ENCODE data around the gene TNFAIP2. TPM values are rescaled to one million over a fixed set of nuclear protein-coding genes. Genes with fewer than 3 reads are reported as not detected.

Gene TNFAIP2
- total and polyA plus RNA-seq, 12 donors: 5.2 to 615 (median 115) TPM

DNA sequence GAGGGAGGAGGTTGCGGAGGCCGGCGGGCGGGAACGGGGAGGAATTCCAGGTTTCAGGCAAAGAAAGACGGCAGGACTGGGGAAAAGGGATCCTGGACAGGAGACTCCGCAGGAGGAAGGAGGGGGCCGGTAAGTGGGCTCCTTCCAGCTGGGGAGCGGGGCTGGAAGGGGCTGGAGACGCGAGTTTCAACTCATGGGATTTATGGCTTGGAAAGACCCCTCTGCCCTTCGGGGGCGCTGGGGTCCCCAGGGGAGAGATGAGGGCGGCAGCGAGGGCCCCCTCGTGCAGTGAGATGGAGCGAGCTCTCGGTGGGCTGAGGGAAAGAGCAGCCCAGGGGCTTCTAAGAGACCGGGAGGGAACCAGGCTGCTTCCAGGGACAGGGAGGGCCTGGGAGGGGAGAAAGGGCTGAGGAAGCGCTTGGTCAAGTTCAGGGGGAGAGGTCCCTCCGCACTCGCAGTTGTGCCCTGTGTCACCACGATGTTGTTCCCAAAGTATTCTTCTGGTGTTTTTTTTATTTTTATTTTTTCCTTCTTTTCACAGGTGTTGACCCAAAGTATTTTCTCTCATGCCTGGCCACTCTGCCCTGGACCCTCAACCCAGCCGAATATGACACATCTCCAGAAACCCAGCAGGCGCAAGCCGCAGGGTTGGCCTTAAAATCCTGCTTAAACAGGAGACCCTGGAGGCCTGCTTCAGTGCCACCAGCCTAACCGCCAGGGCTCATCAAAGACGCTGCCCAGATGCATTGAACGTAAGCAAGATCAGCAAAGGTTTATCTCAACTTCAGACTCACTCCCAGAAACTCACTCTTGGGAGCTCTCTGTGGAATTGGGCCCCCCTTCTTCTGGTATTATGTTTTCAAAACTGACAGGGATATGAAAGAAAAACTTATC is 16.1 kb downstream of the TNFAIP2 start:
- no peak for TF ChIP-seq POLR2A (IDR thresholded peaks at IDR 0.05)
- TF ChIP-seq, protein P1, sequence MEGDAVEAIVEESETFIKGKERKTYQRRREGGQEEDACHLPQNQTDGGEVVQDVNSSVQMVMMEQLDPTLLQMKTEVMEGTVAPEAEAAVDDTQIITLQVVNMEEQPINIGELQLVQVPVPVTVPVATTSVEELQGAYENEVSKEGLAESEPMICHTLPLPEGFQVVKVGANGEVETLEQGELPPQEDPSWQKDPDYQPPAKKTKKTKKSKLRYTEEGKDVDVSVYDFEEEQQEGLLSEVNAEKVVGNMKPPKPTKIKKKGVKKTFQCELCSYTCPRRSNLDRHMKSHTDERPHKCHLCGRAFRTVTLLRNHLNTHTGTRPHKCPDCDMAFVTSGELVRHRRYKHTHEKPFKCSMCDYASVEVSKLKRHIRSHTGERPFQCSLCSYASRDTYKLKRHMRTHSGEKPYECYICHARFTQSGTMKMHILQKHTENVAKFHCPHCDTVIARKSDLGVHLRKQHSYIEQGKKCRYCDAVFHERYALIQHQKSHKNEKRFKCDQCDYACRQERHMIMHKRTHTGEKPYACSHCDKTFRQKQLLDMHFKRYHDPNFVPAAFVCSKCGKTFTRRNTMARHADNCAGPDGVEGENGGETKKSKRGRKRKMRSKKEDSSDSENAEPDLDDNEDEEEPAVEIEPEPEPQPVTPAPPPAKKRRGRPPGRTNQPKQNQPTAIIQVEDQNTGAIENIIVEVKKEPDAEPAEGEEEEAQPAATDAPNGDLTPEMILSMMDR (IDR thresholded peaks at IDR 0.05): no peak
- H3K4me1 ChIP-seq (replicated peaks in 1 of 2): peaks cover 6 to 16% of the 10 kb centered on the region in 2 donors
- H3K9me3 ChIP-seq (replicated peaks in 1 of 3): no peaks in the 10 kb centered on the region
- intact Hi-C loops (cut with DNase I): loop anchor here in 1 of 2 donors (2.0 kb wide), 1 partner anchor 35 kb away; no protein-coding TSS in a partner anchor
- no peak overlapping the region for H3K27ac ChIP-seq
- no peaks in the 10 kb centered on the region for H3K27me3 ChIP-seq
- peaks cover 0 to 17% of the 10 kb centered on the region in 2 donors for H3K36me3 ChIP-seq (replicated peaks in 1 of 2)
- no peak overlapping the region for H3K4me3 ChIP-seq
- DNase-seq: no peak
- WGBS, 4 donors: 68 to 84% (median 76%) methylated on average over 29 of the region's 29 CpGs

DNA sequence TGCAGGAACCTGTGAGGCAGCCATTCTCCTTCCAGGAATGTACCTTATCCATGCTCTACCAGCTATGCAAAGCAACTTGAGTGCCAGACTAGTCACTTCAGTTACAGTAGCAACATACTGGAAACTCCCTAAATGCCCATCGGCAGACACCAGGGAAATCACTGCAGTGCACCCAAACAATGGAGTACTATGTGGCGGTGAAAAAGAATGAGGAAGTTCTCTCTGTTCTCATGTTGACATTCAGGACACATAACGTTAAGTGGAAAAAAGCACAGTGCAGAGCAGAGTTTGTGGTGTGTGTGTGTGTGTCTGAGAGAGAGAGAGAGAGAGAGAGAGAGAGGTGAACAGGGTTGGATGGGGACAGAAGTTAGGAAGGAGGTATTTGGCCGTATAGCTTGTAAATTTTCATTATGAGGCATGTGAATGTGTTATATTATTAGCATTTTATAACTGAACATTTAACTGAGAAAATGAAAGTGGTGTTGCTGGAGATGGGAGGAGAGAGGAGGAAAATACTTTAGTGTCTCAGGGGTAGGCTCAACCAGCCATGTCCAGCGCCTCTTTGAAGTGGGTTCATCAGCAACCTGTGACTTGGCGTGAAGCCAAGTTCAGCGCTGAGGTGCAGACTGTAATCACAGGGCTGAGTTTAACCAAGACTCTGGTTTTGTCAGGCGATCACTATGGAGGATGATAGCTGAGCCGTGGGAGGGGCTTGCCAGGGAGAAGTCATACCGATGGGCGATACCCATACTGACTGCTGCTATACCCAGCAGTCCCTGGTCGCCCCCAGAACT is 17.3 kb downstream of the TNFAIP2 start:
- Histone ChIP-seq H3K27me3 (no peaks in the 10 kb centered on the region), H3K9me3 (replicated peaks in 1 of 3) (no peaks in the 10 kb centered on the region), H3K4me3 (no peak overlapping the region), H3K27ac (no peak overlapping the region), H3K36me3 (replicated peaks in 1 of 2) (peaks cover 0 to 7% of the 10 kb centered on the region in 2 donors), H3K4me1 (replicated peaks in 1 of 2) (peaks cover 6 to 12% of the 10 kb centered on the region in 2 donors)
- intact Hi-C loops (cut with DNase I): loop anchor here in 1 of 2 donors (2.0 kb wide), 1 partner anchor 36 kb away; no protein-coding TSS in a partner anchor
- TF ChIP-seq, protein P1 (IDR thresholded peaks at IDR 0.05): no peak
- no peak for TF ChIP-seq POLR2A (IDR thresholded peaks at IDR 0.05)
- no peak for DNase-seq
- 48 to 70% (median 51%) methylated on average over 10 to 12 of the region's 12 CpGs for WGBS, 4 donors

DNA sequence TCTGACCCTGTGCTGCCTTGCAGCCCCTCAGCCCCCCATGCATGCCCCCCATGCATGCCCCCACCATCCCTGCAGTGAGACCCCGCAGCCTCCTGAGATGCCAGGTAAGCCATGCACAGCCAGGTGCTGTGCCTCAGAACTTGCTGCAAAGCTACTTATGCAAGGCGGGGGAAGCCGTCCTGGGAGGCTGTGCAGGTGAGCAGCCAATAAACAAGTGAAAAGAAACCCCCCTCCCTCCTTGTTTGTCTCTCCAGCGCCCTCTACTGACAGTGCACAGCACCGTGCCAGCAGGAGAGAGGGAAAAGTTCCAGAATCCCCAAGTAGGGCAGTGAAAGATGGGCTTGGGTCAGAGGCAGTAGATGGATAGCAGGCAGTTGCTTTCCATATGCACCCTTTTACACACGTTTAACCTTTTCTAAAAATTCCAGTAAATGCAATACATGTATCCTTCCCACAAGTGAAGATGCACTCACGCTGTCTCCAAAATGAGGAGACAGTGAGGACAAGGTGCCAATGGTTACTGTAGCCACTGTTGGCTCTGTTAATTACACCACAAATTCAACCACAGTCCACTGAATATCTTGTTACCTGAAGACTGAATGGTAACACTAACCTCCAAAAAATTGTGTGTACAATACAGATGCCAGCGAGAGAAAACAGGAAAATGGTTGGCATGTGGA is 18.0 kb downstream of the TNFAIP2 start:
- intact Hi-C loops (cut with DNase I): loop anchor here in 1 of 2 donors (2.0 kb wide), 1 partner anchor 36 kb away; no protein-coding TSS in a partner anchor
- no peak overlapping the region for H3K27ac ChIP-seq
- peak in 6 of 7 donors; percentile 48 to 73 (median 70) for DNase-seq

More for the DNA sequence above, 18.0 kb downstream of the TNFAIP2 start:
- no peak overlapping the region for H3K4me3 ChIP-seq
- 31 to 39% (median 34%) methylated on average over 5 to 8 of the region's 8 CpGs for WGBS, 4 donors
- no peaks in the 10 kb centered on the region for H3K9me3 ChIP-seq (replicated peaks in 1 of 3)
- H3K36me3 ChIP-seq (replicated peaks in 1 of 2): no peaks in the 10 kb centered on the region
- no peaks in the 10 kb centered on the region for H3K27me3 ChIP-seq
- TF ChIP-seq POLR2A (IDR thresholded peaks at IDR 0.05): no peak
- TF ChIP-seq, protein P1 (IDR thresholded peaks at IDR 0.05): peak; percentile 48 to 76 (median 67)
- H3K4me1 ChIP-seq (replicated peaks in 1 of 2): peaks cover 6 to 8% of the 10 kb centered on the region in 2 donors
